ENCODE data around the gene HSPB1.

GRCh38 chr7:76346097-76346496 is 43.6 kb downstream of the HSPB1 start:
- TF ChIP-seq CTCF (IDR thresholded peaks at IDR 0.05) (no peak), POLR2A (IDR thresholded peaks at IDR 0.05) (peak in 1 of 2 donors; percentile 70)
